HepG2 (cell line): ENCODE data around the gene THSD1. TPM values are rescaled to one million over a fixed set of nuclear protein-coding genes. Genes with fewer than 3 reads are reported as not detected.

Source experiments
- AFF4 ChIP-seq: sonication (generic); formaldehyde crosslinking; IDR thresholded peaks from 2 replicates; pipeline ENCODE4 v1.4.0; 2020; ENCODE audit warnings: missing genetic modification reagents
- BRF2 ChIP-seq: sonication (generic); formaldehyde crosslinking; IDR thresholded peaks from 2 replicates; pipeline ENCODE4 v1.8.1; 2022; ENCODE audit warnings: mild to moderate bottlenecking, missing genetic modification reagents
- HES4 ChIP-seq: sonication (generic); formaldehyde crosslinking; IDR thresholded peaks from 2 replicates; pipeline ENCODE4 v1.9.0; 2021; ENCODE audit warnings: mild to moderate bottlenecking, missing genetic modification reagents, borderline replicate concordance
- KLF11 ChIP-seq: IDR thresholded peaks from 2 replicates; pipeline ENCODE4 v1.6.1; 2016; ENCODE audit warnings: missing compliant biosample characterization
- MBD4 ChIP-seq: IDR thresholded peaks from 2 replicates; pipeline ENCODE4 v1.6.1; 2012; ENCODE audit warnings: low read length, inconsistent platforms, borderline replicate concordance
- MED8 ChIP-seq: sonication (generic); formaldehyde crosslinking; IDR thresholded peaks from 2 replicates; pipeline ENCODE4 v1.8.1; 2023; ENCODE audit warnings: mild to moderate bottlenecking, missing genetic modification reagents; ENCODE audit not compliant: insufficient replicate concordance
- PBX3 ChIP-seq: sonication (generic); formaldehyde crosslinking; IDR thresholded peaks from 2 replicates; pipeline ENCODE4 v1.8.1; 2023; ENCODE audit warnings: missing genetic modification reagents, inconsistent platforms, borderline replicate concordance
- RNF2 ChIP-seq: fragments of 450-650 bp; conservative IDR thresholded peaks from 2 replicates; pipeline ENCODE4 v1.6.1; 2016; ENCODE audit warnings: low read depth
- TBX2 ChIP-seq: sonication (generic); formaldehyde crosslinking; IDR thresholded peaks from 2 replicates; pipeline ENCODE4 v1.5.0; 2020; ENCODE audit warnings: missing genetic modification reagents, mild to moderate bottlenecking, borderline replicate concordance
- ZBTB25 ChIP-seq: IDR thresholded peaks from 2 replicates; pipeline ENCODE4 v1.6.1; 2018; ENCODE audit warnings: missing genetic modification reagents
- ZNF232 ChIP-seq: sonication (generic); formaldehyde crosslinking; IDR thresholded peaks from 2 replicates; pipeline ENCODE4 v1.4.0; 2020; ENCODE audit warnings: missing genetic modification reagents, borderline replicate concordance
- ZNF484 ChIP-seq: sonication (generic); formaldehyde crosslinking; IDR thresholded peaks from 2 replicates; pipeline ENCODE4 v1.5.1; 2020; ENCODE audit warnings: mild to moderate bottlenecking, low read depth, missing genetic modification reagents, borderline replicate concordance
- ZNF496 ChIP-seq: sonication (generic); formaldehyde crosslinking; IDR thresholded peaks from 2 replicates; pipeline ENCODE4 v1.8.1; 2023; ENCODE audit warnings: mild to moderate bottlenecking, moderate library complexity, missing genetic modification reagents; ENCODE audit not compliant: insufficient replicate concordance
- ZNF558 ChIP-seq: sonication (generic); formaldehyde crosslinking; IDR thresholded peaks from 2 replicates; pipeline ENCODE4 v1.9.0; 2022; ENCODE audit warnings: mild to moderate bottlenecking, missing genetic modification reagents, borderline replicate concordance
- ZNF687 ChIP-seq: sonication (generic); formaldehyde crosslinking; IDR thresholded peaks from 2 replicates; pipeline ENCODE4 v1.5.1; 2020; ENCODE audit warnings: mild to moderate bottlenecking, missing genetic modification reagents, moderate library complexity
- ZNF766 ChIP-seq: sonication (generic); formaldehyde crosslinking; IDR thresholded peaks from 2 replicates; pipeline ENCODE4 v1.5.0; 2020; ENCODE audit warnings: missing genetic modification reagents, borderline replicate concordance
- polyA plus RNA-seq, 8 experiments: library from polyadenylated mRNA; depleted of rRNA in 3 of 8; stranded (reverse) in 7 of 8; unstranded in 1 of 8; fragments of >200 nt; fragmentation: Illumina TruSeq in 4 of 8; extraction: Trizol in 4 of 8; gene quantifications; 2 replicates each; pipeline versions ENCODE4 v1.2.1 to v1.2.3, GENCODE V29; 2011 to 2016; ENCODE audit warnings: low read depth in 4 of 8, missing spikeins in 1 of 8, mixed read lengths in 1 of 8; ENCODE audit not compliant: insufficient read depth in 1 of 8
- total RNA-seq, 5 experiments: library from RNA; depleted of rRNA; stranded (reverse); fragments of >200 nt; fragmentation: Illumina TruSeq; extraction: Trizol; gene quantifications; 2 replicates each; pipeline ENCODE4 v1.2.3, GENCODE V29; 2016; ENCODE audit warnings: low read depth in 1 of 5

THSD1 gene
- total and polyA plus RNA-seq, 2 of the 13 experiments (the other 11 are each of a cell fraction or from before 2014, with no cell fraction given), result 0.11 to 0.15 TPM

GRCh38 chr13:52454820-52455676 lies 49.1 kb upstream of the THSD1 start, which contains the start of gene CKAP2 (continued):
- TF ChIP-seq ZNF558 (CRISPR knock-in tag) (peak; percentile 79; the same call in 1 of the 2 replicates), HES4 (CRISPR knock-in tag) (no peak), ZNF766 (CRISPR knock-in tag) (no peak), TBX2 (CRISPR knock-in tag) (peak; percentile 53), BRF2 (CRISPR knock-in tag) (peak; percentile 83; the same call in 1 of the 2 replicates), ZNF687 (CRISPR knock-in tag) (peak; percentile 81), ZNF484 (CRISPR knock-in tag) (no peak), KLF11 (CRISPR knock-in tag) (0 out of 2 replicates have a peak, but pooled peaks have one; percentile 13), PBX3 (no peak), MED8 (CRISPR knock-in tag) (peak; percentile 77), RNF2 (no peak), AFF4 (CRISPR knock-in tag) (no peak), ZNF496 (no peak), MBD4 (no peak), ZBTB25 (no peak), ZNF232 (CRISPR knock-in tag) (0 out of 2 replicates have a peak, but pooled peaks have one; percentile 9)
